Glutamatergic neuron (in vitro differentiated cells): ENCODE data around the gene OLA1. TPM values are rescaled to one million over a fixed set of nuclear protein-coding genes. Genes with fewer than 3 reads are reported as not detected.
A peak's percentile ranks its signal among the peaks of the same experiment; 100 is the strongest.

Source experiments
- DNase-seq: peaks from one replicate; pipeline ENCODE4 v3.0.0; 2022
- H3K27ac Mint-ChIP-seq: one replicate; pipeline ENCODE4 v1.8.0; 2020; ENCODE audit warnings: mild to moderate bottlenecking, mixed read lengths, inconsistent platforms; ENCODE audit not compliant: unreplicated experiment
- H3K27me3 Mint-ChIP-seq: one replicate; pipeline ENCODE4 v1.8.0; 2020; ENCODE audit warnings: mild to moderate bottlenecking, moderate library complexity, mixed read lengths, inconsistent platforms; ENCODE audit not compliant: unreplicated experiment
- H3K36me3 Mint-ChIP-seq: one replicate; pipeline ENCODE4 v1.8.0; 2020; ENCODE audit warnings: mild to moderate bottlenecking, mixed read lengths, inconsistent platforms; ENCODE audit not compliant: unreplicated experiment
- H3K4me1 Mint-ChIP-seq: one replicate; pipeline ENCODE4 v1.8.0; 2020; ENCODE audit warnings: mild to moderate bottlenecking, low read depth, mixed read lengths, inconsistent platforms; ENCODE audit not compliant: unreplicated experiment
- H3K4me3 Mint-ChIP-seq: one replicate; pipeline ENCODE4 v1.8.0; 2020; ENCODE audit warnings: mild to moderate bottlenecking, mixed read lengths, inconsistent platforms; ENCODE audit not compliant: unreplicated experiment
- H3K9me3 Mint-ChIP-seq: one replicate; pipeline ENCODE4 v1.8.0; 2020; ENCODE audit warnings: mild to moderate bottlenecking, moderate library complexity, mixed read lengths, inconsistent platforms; ENCODE audit not compliant: unreplicated experiment
- total RNA-seq: library from RNA; stranded (reverse); fragmentation: NEBNext Ultra II Directional; extraction: Animal tissue kit (Norgen Biotek cat#: 25700); gene quantifications from one replicate; pipeline ENCODE4 v1.2.1, GENCODE V29; 2021; ENCODE audit not compliant: unreplicated experiment
- TF ChIP-seq, protein P1 (sequence below): fragments of 200-600 bp; sonication (generic); IDR thresholded peaks from one replicate; pipeline ENCODE4 v1.5.0; 2021; ENCODE audit not compliant: partially characterized antibody, unreplicated experiment

OLA1 gene
- total RNA-seq, 1 donor from 2014 or later = 96.2 TPM

DNA sequence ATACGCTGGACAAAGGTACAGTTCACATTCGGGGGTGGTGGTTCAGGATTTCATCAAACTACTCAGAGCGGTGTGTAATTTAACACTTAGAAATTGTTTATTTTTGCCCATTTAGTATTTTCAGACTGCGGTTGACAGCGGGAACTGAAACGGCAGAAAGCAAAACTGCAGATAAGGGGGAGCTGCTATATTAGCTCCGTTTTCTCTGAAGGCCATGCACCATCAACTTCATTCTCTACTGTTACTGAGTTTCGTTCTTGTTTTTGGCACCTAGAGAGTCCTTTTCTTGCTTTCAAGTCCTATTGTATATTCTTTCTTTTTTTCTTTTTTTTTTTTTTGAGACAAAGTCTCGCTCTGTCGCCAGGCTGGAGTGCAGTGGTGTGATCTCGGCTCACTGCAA, 161.6 kb downstream of the OLA1 start:
- no peak overlapping the region for H3K27ac Mint-ChIP-seq
- TF ChIP-seq, protein P1, sequence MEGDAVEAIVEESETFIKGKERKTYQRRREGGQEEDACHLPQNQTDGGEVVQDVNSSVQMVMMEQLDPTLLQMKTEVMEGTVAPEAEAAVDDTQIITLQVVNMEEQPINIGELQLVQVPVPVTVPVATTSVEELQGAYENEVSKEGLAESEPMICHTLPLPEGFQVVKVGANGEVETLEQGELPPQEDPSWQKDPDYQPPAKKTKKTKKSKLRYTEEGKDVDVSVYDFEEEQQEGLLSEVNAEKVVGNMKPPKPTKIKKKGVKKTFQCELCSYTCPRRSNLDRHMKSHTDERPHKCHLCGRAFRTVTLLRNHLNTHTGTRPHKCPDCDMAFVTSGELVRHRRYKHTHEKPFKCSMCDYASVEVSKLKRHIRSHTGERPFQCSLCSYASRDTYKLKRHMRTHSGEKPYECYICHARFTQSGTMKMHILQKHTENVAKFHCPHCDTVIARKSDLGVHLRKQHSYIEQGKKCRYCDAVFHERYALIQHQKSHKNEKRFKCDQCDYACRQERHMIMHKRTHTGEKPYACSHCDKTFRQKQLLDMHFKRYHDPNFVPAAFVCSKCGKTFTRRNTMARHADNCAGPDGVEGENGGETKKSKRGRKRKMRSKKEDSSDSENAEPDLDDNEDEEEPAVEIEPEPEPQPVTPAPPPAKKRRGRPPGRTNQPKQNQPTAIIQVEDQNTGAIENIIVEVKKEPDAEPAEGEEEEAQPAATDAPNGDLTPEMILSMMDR = no peak
- DNase-seq = no peak
- no peaks in the 10 kb centered on the region for H3K9me3 Mint-ChIP-seq
- peaks cover 4% of the 10 kb centered on the region for H3K4me1 Mint-ChIP-seq
- H3K36me3 Mint-ChIP-seq = peaks cover 4% of the 10 kb centered on the region
- H3K4me3 Mint-ChIP-seq = no peak overlapping the region
- no peaks in the 10 kb centered on the region for H3K27me3 Mint-ChIP-seq

DNA sequence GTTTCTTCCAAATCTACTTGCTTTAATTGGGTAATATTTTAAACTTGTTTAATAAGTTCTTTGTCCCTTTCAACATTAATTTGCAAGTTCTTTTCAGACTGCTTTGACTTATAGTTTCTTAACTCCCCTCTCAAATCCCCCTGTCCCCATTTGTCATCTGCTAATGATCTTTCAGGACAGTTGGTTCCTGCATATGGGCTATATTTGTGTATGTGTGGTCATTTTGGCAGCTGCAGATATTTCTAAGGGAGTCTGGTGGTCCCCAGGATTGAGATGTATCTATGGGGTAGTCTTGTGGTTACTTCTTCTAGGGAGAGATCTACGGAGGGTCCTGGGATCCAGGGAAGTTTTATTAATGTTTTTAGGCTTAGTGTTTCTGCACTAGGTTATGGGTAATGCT, 162.6 kb downstream of the OLA1 start:
- Mint-ChIP-seq H3K9me3 (no peaks in the 10 kb centered on the region), H3K36me3 (peaks cover 4% of the 10 kb centered on the region), H3K27me3 (no peaks in the 10 kb centered on the region), H3K4me1 (peaks cover 8% of the 10 kb centered on the region), H3K27ac (no peak overlapping the region), H3K4me3 (no peak overlapping the region)
- TF ChIP-seq, protein P1 = no peak
- DNase-seq = no peak

DNA sequence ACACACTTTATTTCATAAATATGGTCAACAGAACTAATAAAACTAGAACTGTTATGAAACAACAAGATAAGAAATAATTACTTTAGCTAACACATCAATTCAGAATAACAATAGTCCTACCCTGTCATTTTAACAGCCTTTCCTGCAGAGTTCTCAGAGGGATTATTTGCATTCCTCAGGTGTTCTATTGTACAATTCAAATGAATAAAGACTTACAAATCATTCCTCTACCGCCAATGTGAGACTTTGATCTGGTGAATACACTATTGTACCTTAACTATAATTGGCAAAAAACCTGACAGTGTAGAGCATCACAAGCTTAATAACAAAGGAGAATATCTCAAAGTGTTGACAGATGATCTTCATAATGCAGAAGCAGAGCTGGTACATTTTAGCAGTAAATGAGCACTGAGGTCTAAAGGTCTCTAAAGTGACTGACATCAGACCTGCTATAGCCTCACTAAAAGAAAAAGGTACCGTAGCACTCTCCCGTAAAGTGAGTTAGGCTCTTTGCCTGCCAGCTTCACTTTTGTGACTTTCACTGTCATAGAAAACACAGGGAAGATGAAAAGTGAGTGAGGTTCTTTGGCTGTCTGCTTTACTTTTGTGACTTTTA, 164.4 kb downstream of the OLA1 start:
- Mint-ChIP-seq H3K27ac (no peak overlapping the region), H3K27me3 (no peaks in the 10 kb centered on the region), H3K4me3 (no peak overlapping the region), H3K36me3 (peaks cover 1% of the 10 kb centered on the region), H3K9me3 (no peaks in the 10 kb centered on the region), H3K4me1 (peaks cover 16% of the 10 kb centered on the region)
- DNase-seq = no peak
- TF ChIP-seq, protein P1 = no peak

DNA sequence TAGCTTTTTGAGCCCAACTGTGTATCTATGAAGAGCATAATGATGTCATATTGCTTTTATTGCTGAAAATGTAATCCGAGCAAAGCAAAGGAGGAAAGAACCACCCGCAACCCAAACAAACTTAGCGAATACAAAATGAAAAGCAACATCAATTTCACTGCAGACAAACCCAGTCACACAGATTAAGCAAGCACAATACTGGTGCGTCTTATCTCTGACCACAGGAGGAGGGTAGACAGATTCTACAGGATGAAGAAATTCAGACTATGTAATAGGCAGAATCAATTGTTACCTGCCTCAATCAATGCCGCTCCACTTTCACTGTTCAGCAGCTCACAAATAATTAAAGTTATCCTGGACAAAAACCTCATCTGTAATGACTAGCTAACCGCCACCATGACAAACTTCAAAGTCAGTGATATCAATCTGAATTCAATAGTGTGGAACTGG, 167.6 kb downstream of the OLA1 start:
- TF ChIP-seq, protein P1 = no peak
- no peak for DNase-seq
- no peaks in the 10 kb centered on the region for H3K36me3 Mint-ChIP-seq
- H3K4me1 Mint-ChIP-seq = peaks cover 30% of the 10 kb centered on the region
- H3K27me3 Mint-ChIP-seq = no peaks in the 10 kb centered on the region
- H3K4me3 Mint-ChIP-seq = no peak overlapping the region
- H3K9me3 Mint-ChIP-seq = no peaks in the 10 kb centered on the region
- no peak overlapping the region for H3K27ac Mint-ChIP-seq

DNA sequence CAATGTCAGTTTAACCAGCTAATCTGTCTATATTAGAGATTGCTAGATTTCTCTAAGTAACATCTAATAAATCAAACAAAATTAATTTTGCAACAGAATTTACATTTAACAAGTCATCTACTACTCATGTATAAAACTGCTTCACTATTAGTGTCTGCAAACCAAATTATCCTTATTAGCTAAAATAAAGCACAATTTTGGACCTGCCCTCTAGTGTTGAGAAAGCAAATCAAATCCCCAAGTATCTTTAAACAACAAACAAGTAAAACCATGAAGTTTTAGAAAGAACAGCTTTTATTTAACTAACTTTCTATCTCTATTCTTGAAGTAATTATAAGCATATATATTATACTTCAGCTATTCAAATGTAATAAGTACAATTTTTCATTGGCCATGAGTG, 170.1 kb downstream of the OLA1 start:
- H3K27ac Mint-ChIP-seq = no peak overlapping the region
- H3K27me3 Mint-ChIP-seq = no peaks in the 10 kb centered on the region
- TF ChIP-seq, protein P1 = peak; percentile 69
- H3K4me1 Mint-ChIP-seq = peaks cover 34% of the 10 kb centered on the region
- no peak for DNase-seq
- no peaks in the 10 kb centered on the region for H3K36me3 Mint-ChIP-seq
- H3K9me3 Mint-ChIP-seq = no peaks in the 10 kb centered on the region
- H3K4me3 Mint-ChIP-seq = no peak overlapping the region
